HEK293 (cell line): ENCODE data around the gene C1orf185.
"Not testable (repeated sequence)": the region's sequence is repeated elsewhere in the genome, so short reads cannot be mapped to it uniquely, and the experiment has no call there.

ENCODE experiments used
- CTCF ChIA-PET: fragments of 350-600 bp; formaldehyde crosslinking; extraction: SDS; loops from one replicate; lab custom pipeline; 2021; ENCODE audit warnings: antibody characterized with exemption; lab: Yijun Ruan, JAX
- POLR2A ChIA-PET: fragments of 300-600 bp; formaldehyde crosslinking; extraction: SDS; loops from one replicate; lab custom pipeline; 2020; ENCODE audit warnings: antibody characterized with exemption, inconsistent platforms; lab: Yijun Ruan, JAX
- H3K27ac ChIP-seq: fragments of 200-500 bp; sonication (Bioruptor generic); 2 replicates; pipeline ENCODE4 v1.5.1; 2014; ENCODE audit warnings: low read depth, low read length, control low read depth, inconsistent platforms; ENCODE audit errors: extremely low read depth
- H3K36me3 ChIP-seq, 2 experiments: fragments of 200-500 bp in 1 of 2; sonication (Bioruptor generic) in 1 of 2; 1 replicate in 1 of 2; 2 replicates in 1 of 2; pipeline ENCODE4 v1.5.1; 2014 to 2017; ENCODE audit warnings: inconsistent platforms in 2 of 2, low read length in 2 of 2; ENCODE audit not compliant: control insufficient read depth in 2 of 2, insufficient read depth in 1 of 2
- H3K4me1 ChIP-seq: fragments of 200-500 bp; sonication (Bioruptor generic); 2 replicates; pipeline ENCODE4 v1.5.1; 2014; ENCODE audit warnings: mild to moderate bottlenecking, low read length, inconsistent platforms; ENCODE audit not compliant: control insufficient read depth, insufficient read depth
- H3K4me3 ChIP-seq: 2 replicates; pipeline ENCODE4 v1.5.1; 2011; ENCODE audit warnings: low read depth, mild to moderate bottlenecking, control low read depth, low read length, moderate library complexity
- H3K9me3 ChIP-seq: fragments of 200-500 bp; sonication (Bioruptor generic); 2 replicates; pipeline ENCODE4 v1.5.1; 2014; ENCODE audit warnings: low read depth, low read length, inconsistent platforms; ENCODE audit not compliant: control insufficient read depth, insufficient read depth
- HOXD13 ChIP-seq: sonication (generic); formaldehyde crosslinking; IDR thresholded peaks from 2 replicates; pipeline ENCODE4 v1.8.0; 2022; ENCODE audit warnings: missing genetic modification reagents, borderline replicate concordance
- SETDB1 ChIP-seq: IDR thresholded peaks from one replicate; pipeline ENCODE4 v1.6.1; 2017; ENCODE audit warnings: mild to moderate bottlenecking, low read length, moderate library complexity, mixed read lengths; ENCODE audit not compliant: insufficient read length
- TRIM28 ChIP-seq: IDR thresholded peaks from 2 replicates; pipeline ENCODE4 v1.6.1; 2011; ENCODE audit warnings: low read length, control low read depth, borderline replicate concordance
- ZBTB7A ChIP-seq: fragments of 450-650 bp; formaldehyde crosslinking; IDR thresholded peaks from 2 replicates; pipeline ENCODE4 v1.5.1; 2016; ENCODE audit warnings: low read depth, missing biosample characterization, missing genetic modification characterization
- ZFP3 ChIP-seq: fragments of 450-650 bp; formaldehyde crosslinking; IDR thresholded peaks from 2 replicates; pipeline ENCODE4 v1.5.1; 2016; ENCODE audit warnings: low read depth, missing biosample characterization, missing genetic modification characterization
- ZNF112 ChIP-seq: fragments of 450-650 bp; formaldehyde crosslinking; IDR thresholded peaks from 2 replicates; pipeline ENCODE4 v1.5.0; 2017; ENCODE audit warnings: missing biosample characterization, missing genetic modification characterization
- ZNF132 ChIP-seq: fragments of 450-650 bp; formaldehyde crosslinking; IDR thresholded peaks from 2 replicates; pipeline ENCODE4 v1.5.1; 2017; ENCODE audit warnings: missing biosample characterization, missing genetic modification characterization, borderline replicate concordance
- ZNF146 ChIP-seq: fragments of 450-650 bp; formaldehyde crosslinking; IDR thresholded peaks from 2 replicates; pipeline ENCODE4 v1.5.1; 2016; ENCODE audit warnings: missing biosample characterization, missing genetic modification characterization
- ZNF23 ChIP-seq: fragments of 450-650 bp; formaldehyde crosslinking; IDR thresholded peaks from 2 replicates; pipeline ENCODE4 v1.5.1; 2016; ENCODE audit warnings: missing biosample characterization, missing genetic modification characterization, borderline replicate concordance
- ZNF302 ChIP-seq: fragments of 450-650 bp; formaldehyde crosslinking; IDR thresholded peaks from 2 replicates; pipeline ENCODE4 v1.5.1; 2016; ENCODE audit warnings: missing biosample characterization, missing genetic modification characterization, low read depth
- ZNF311 ChIP-seq: fragments of 450-650 bp; formaldehyde crosslinking; IDR thresholded peaks from 2 replicates; pipeline ENCODE4 v1.5.1; 2017; ENCODE audit warnings: missing biosample characterization, missing genetic modification characterization, borderline replicate concordance
- ZNF362 ChIP-seq: fragments of 450-650 bp; formaldehyde crosslinking; IDR thresholded peaks from 2 replicates; pipeline ENCODE4 v1.5.1; 2016; ENCODE audit warnings: missing biosample characterization, missing genetic modification characterization
- ZNF404 ChIP-seq: fragments of 450-650 bp; formaldehyde crosslinking; IDR thresholded peaks from 2 replicates; pipeline ENCODE4 v1.5.1; 2017; ENCODE audit warnings: missing biosample characterization, missing genetic modification characterization
- ZNF416 ChIP-seq: fragments of 450-650 bp; formaldehyde crosslinking; IDR thresholded peaks from 2 replicates; pipeline ENCODE4 v1.5.1; 2016; ENCODE audit warnings: missing biosample characterization, missing genetic modification characterization
- ZNF423 ChIP-seq: fragments of 450-650 bp; formaldehyde crosslinking; IDR thresholded peaks from 2 replicates; pipeline ENCODE4 v1.5.1; 2016; ENCODE audit warnings: missing biosample characterization, missing genetic modification characterization
- ZNF529 ChIP-seq: fragments of 450-650 bp; formaldehyde crosslinking; IDR thresholded peaks from 2 replicates; pipeline ENCODE4 v1.5.1; 2017; ENCODE audit warnings: missing genetic modification characterization, missing biosample characterization; ENCODE audit not compliant: insufficient replicate concordance
- ZNF558 ChIP-seq: fragments of 450-650 bp; formaldehyde crosslinking; IDR thresholded peaks from 2 replicates; pipeline ENCODE4 v1.5.1; 2016; ENCODE audit warnings: missing biosample characterization, missing genetic modification characterization
- ZNF560 ChIP-seq: fragments of 450-650 bp; formaldehyde crosslinking; IDR thresholded peaks from 2 replicates; pipeline ENCODE4 v1.5.1; 2017; ENCODE audit warnings: missing biosample characterization, missing genetic modification characterization, borderline replicate concordance
- ZNF571 ChIP-seq: fragments of 450-650 bp; formaldehyde crosslinking; IDR thresholded peaks from 2 replicates; pipeline ENCODE4 v1.5.0; 2017; ENCODE audit warnings: missing biosample characterization, missing genetic modification characterization
- ZNF654 ChIP-seq: fragments of 450-650 bp; formaldehyde crosslinking; IDR thresholded peaks from 2 replicates; pipeline ENCODE4 v1.5.1; 2016; ENCODE audit warnings: low read depth, missing biosample characterization, missing genetic modification characterization
- ZNF701 ChIP-seq: fragments of 450-650 bp; formaldehyde crosslinking; IDR thresholded peaks from 2 replicates; pipeline ENCODE4 v1.5.1; 2016; ENCODE audit warnings: missing biosample characterization, missing genetic modification characterization
- ZNF747 ChIP-seq: fragments of 450-650 bp; formaldehyde crosslinking; IDR thresholded peaks from 2 replicates; pipeline ENCODE4 v1.5.1; 2016; ENCODE audit warnings: missing biosample characterization, missing genetic modification characterization

Gene C1orf185

GRCh38 chr1:51133045-51133444 is 31.0 kb downstream of the C1orf185 start:
- H3K9me3 ChIP-seq = no peaks in the 10 kb centered on the region
- H3K36me3 ChIP-seq = no peaks in the 10 kb centered on the region
- H3K4me1 ChIP-seq = no peaks in the 10 kb centered on the region
- CTCF ChIA-PET = interaction anchor here (0.6 kb wide), 1 partner anchor 59 kb away, joined by 4 read pairs; no protein-coding TSS in a partner anchor
- no peak overlapping the region for H3K27ac ChIP-seq
- no peak for TF ChIP-seq ZNF701 (tag by site-specific recombination)
- TF ChIP-seq SETDB1 = peak; percentile 90
- no peak for TF ChIP-seq ZNF112 (tag by site-specific recombination)
- TF ChIP-seq TRIM28 = peak; percentile 93
- TF ChIP-seq ZNF529 (tag by site-specific recombination) = peak; percentile 97
- peak; percentile 83 for TF ChIP-seq ZNF558 (tag by site-specific recombination)
- POLR2A ChIA-PET = no interaction called here
- H3K4me3 ChIP-seq = no peak overlapping the region

- CTCF ChIA-PET, POLR2A ChIA-PET, H3K27ac ChIP-seq, H3K36me3 ChIP-seq, H3K4me1 ChIP-seq, H3K9me3 ChIP-seq, H3K4me3 ChIP-seq: not testable (repeated sequence)
- peak; percentile 78 for TF ChIP-seq ZNF146 (tag by site-specific recombination)
Observed at GRCh38 chr1:51137696-51138095, 35.7 kb downstream of the C1orf185 start.

GRCh38 chr1:51139474-51139873 is 37.4 kb downstream of the C1orf185 start:
- Histone ChIP-seq H3K27ac (no peak overlapping the region), H3K9me3 (no peaks in the 10 kb centered on the region), H3K4me3 (no peak overlapping the region), H3K4me1 (no peaks in the 10 kb centered on the region), H3K36me3 (no peaks in the 10 kb centered on the region)
- CTCF ChIA-PET = no interaction called here
- no peak for TF ChIP-seq ZNF423 (tag by site-specific recombination)
- no peak for TF ChIP-seq ZNF654 (tag by site-specific recombination)
- no peak for TF ChIP-seq ZNF311 (tag by site-specific recombination)
- TF ChIP-seq ZNF302 (tag by site-specific recombination) = no peak
- TF ChIP-seq ZNF404 (tag by site-specific recombination) = no peak
- no peak for TF ChIP-seq ZNF747
- TF ChIP-seq ZNF132 (tag by site-specific recombination) = no peak
- no peak for TF ChIP-seq ZNF571
- no peak for TF ChIP-seq ZFP3
- no peak for TF ChIP-seq ZNF362 (tag by site-specific recombination)
- no peak for TF ChIP-seq ZNF112 (tag by site-specific recombination)
- POLR2A ChIA-PET = no interaction called here

- Histone ChIP-seq H3K27ac (no peak overlapping the region), H3K4me3 (no peak overlapping the region), H3K9me3 (no peaks in the 10 kb centered on the region), H3K4me1 (no peaks in the 10 kb centered on the region), H3K36me3 (no peaks in the 10 kb centered on the region)
- TF ChIP-seq ZNF23 (tag by site-specific recombination) = no peak
- TF ChIP-seq HOXD13 (CRISPR knock-in tag) = no peak
- TF ChIP-seq ZNF560 (tag by site-specific recombination) = no peak
- TF ChIP-seq ZBTB7A = no peak
- TF ChIP-seq ZFP3 = no peak
- no peak for TF ChIP-seq ZNF416
- POLR2A ChIA-PET = no interaction called here
- CTCF ChIA-PET = interaction anchor here (0.7 kb wide), 1 partner anchor 114 kb away, joined by 3 read pairs; no protein-coding TSS in a partner anchor
Observed at GRCh38 chr1:51147394-51147793, 45.4 kb downstream of the C1orf185 start.
